Measurements from ENCODE around the gene C5orf15.

C5orf15 gene

DNA sequence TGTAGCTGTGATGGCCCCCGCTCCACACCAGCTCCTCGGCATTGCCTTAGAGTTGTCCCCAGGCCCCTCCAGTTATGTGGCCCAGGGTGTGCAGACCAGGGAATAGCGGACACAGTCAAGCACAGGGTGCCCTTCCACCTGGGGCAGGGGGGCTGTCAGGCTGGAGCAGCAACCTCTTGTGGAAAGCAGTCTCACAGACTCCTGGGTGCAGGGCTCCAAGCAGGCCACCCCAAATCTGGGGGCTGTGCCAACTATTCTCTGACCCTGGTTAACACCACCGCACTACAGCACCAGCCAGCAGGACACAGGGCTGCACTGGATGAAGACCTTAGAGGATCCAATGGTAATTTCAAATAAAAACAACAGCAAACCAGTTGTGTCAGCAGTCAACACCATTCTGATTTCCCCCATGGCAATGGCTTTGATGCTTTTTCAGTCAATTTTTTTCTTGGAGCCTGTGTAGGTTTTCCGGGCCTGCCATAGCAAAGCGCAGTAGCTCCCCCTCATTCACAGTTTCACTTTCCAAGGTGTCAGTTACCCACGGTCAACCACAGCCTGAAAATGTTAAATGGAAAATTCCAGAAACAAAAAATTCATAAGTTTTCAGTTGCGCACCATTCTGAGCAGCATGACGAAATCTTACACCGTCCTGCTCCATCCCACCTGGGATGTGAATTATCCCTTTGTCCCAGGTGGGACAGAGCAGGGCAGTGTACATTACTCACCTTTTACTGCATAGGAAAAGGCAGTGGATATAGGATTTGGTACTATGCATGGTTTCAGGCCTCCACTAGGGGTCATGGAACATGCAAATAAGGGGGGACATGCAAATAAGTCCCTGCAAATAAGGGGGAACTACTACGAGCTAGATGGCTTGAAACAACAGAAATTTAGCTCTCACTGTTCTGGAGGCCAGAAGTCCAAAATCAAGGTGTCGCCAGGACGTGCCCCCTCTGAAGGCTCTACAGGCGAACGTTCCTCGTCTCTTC, 49.0 kb downstream of the C5orf15 start:
- DNase-seq, result no peak

DNA sequence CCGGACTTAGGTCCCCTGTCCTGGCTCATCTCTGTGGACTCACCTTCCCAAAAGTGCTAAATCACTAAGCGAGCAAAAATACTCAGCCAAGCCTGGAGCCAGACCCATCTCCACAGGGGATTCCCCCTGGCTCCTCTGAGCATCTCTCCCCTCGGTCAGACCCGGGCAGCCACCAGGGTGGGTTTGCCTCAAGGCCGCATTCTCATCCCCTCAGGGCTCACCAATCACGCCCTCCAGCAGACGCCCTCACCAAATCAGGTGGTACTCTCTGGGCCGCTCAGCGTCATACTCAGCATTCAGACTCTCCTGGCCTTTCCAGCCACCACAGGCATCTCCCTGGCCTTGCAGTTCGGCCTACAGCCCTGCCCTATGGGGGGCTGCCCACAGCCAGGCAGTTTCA, 49.7 kb downstream of the C5orf15 start:
- no peak for DNase-seq

GRCh38 chr5:133918316-133918715, 50.1 kb downstream of the C5orf15 start:
- DNase-seq, result no peak

GRCh38 chr5:133917785-133918184, 50.6 kb downstream of the C5orf15 start:
- DNase-seq, result no peak

DNA sequence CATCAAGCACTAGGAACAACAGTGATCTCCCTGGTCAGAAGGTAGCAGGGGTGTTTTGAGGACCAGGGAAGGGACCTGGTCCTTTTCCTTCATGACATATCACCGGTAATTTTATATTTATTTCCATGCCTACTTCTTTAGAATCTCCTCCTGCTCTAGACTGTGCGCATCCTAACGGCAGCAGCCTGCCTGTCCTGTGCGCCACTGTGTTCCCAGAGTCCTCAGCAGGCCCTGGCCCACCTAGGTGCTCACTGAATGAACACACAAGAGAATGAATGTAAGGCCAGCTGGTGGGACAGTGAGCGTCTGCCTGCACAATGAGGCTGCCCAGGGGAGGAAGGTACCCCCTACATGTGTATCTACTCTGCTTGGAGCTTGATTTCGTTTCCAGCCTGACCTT, 51.5 kb downstream of the C5orf15 start:
- no peak for DNase-seq

- no peak for DNase-seq
Observed at GRCh38 chr5:133916479-133916878, 51.9 kb downstream of the C5orf15 start.

DNA sequence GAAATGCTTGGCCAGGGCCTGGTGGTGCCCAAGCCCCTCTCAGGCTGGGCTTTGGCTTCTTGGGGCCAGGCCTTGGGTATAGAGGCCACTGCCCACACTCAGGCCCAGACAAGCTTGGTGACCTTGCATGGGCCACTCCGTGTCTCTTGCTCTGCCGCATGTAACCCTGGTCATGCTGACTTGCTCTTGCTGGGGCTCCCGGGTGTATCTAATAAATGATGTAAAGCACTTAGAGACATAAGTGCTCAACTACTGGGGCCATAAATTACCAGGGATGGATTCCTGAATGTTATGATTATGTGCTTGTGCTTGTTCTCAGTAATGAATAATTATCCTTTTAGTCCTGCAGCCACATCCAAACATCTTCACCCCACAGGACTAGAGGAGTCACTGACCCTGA, 54.0 kb downstream of the C5orf15 start:
- DNase-seq, result no peak

DNA sequence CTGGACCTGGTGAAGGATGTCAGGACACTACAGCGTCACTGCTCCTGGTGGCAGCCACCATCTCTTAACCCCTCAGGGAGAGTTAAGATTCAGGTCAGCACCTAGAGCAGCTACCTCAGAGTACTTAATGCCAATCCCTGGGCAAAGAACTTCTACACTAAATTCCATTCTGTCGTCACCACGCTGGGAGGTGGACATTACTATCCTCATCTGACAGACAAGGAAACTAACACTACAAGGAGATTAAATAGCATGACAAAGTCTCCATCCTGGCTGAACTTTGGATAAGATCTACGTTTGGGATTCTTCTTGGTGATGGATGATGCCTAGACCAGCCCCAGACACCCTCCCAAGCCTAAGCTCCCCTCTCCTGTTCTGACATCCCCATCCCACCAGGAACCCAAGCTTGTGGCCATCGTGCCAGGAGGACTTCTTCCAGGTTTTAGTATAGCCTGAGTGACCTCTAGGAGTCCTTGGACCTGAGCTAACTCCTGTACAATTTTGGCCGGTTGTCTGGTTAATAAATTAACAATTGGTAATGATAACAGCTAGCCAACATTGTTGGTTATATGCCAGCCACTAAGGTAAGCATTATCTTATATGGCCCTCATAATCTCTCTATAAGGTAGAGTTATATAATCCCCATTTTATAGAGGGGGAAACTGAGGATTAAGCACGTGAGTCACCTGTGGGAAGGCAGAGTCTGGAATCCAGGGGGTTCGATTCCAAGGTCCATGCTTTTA, 54.8 kb downstream of the C5orf15 start:
- DNase-seq, result no peak

DNA sequence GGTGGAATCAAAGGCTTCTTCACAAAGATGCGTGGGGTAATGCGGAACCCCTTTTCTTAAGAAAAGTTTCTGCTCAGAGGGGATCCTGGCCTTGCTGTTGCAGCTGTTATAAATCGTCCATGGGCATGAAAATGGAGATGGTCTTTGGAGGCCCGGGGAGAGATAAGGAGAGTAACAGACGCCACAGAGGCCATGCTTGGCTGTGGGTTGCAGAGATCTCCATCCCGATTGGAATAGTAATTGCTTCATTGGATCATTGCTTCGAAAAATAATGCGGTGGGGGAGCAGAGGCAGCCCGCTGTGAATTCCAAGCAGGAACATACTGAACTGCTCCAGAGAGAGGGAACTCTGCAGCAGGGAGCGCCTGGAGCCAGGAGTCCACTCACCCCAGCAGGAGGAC, 55.5 kb downstream of the C5orf15 start:
- DNase-seq, result no peak

DNA sequence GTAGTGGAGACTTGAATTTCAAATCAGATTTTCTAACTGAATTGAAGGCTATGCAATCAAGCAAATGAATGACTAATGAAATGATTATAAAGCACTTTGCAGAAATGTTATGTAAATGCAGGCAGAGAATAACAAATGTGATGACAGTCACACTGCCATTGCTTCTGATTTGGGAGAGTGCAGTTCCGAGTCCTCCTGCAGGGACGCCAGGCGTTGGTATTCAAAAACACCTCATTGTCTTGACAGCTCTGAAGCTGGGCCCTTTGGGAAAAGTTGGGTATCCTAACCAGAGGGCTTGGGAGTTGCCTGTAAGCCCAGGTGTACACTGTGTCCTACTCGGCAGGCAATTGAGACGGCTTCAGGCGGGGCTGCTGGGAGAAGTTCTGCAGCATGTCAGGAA, 57.9 kb downstream of the C5orf15 start:
- no peak for DNase-seq

- DNase-seq, result no peak
Observed at GRCh38 chr5:133909603-133910002, 58.8 kb downstream of the C5orf15 start.

DNA sequence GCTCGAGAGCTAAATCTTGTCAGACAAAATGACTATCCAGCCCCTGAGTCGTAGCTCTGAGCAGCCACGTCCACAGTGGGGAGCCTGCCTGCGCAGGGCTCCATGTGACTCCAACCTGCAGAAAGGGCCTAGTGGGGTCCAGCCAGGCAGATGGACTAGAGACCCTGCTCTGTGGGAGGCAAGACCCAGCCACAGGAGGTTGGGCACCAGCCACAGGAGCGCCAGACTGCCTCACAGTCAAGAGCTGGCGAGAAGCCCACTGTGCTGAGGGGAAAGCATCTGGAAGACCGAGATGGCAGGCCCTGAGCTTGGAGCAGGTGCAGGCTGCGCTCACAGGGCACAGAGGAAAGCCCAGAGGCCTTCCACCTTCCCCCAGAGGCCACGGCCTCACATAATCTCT, 61.4 kb downstream of the C5orf15 start:
- DNase-seq, result no peak

- no peak for DNase-seq
Observed at GRCh38 chr5:133906303-133906702, 62.1 kb downstream of the C5orf15 start.

Measured in hippocampal formation (tissue), 2 donors.